Naive thymus-derived CD4-positive, alpha-beta T cell (primary cell): ENCODE measurements around the gene IRF7. TPM values are rescaled to one million over a fixed set of nuclear protein-coding genes. Genes with fewer than 3 reads are reported as not detected.
A peak's percentile ranks its signal among the peaks of the same experiment; 100 is the strongest.
"Not testable (repeated sequence)": the region's sequence is repeated elsewhere in the genome, so short reads cannot be mapped to it uniquely, and the experiment has no call there.

Experiments
- ATAC-seq: fragments of 150-1000 bp; cut with Tn5 transposase; 2 replicates; pipeline ENCODE4 v1.10.0; 2021; ENCODE audit warnings: mild to moderate bottlenecking, moderate library complexity
- CTCF ChIA-PET: fragments of 350-600 bp; sonication (Branson Sonifier 250); formaldehyde crosslinking; loops from one replicate; lab custom pipeline; 2021; ENCODE audit warnings: antibody characterized with exemption; lab: Charles Lee
- POLR2A ChIA-PET: fragments of 350-600 bp; sonication (Branson Sonifier 250); formaldehyde crosslinking; loops from one replicate; lab custom pipeline; 2021; ENCODE audit warnings: antibody characterized with exemption, inconsistent platforms; lab: Charles Lee
- DNase-seq, 9 donors: peaks; one replicate each; pipeline versions ENCODE4 v3.0.0 to v3.0.0-alpha.2; 2020 to 2022; ENCODE audit warnings: mixed read lengths in 1 of 9
- H3K27ac ChIP-seq: one replicate; pipeline ENCODE4 v1.7.0; 2013; ENCODE audit warnings: mild to moderate bottlenecking, low read depth, low read length, moderate library complexity
- H3K27me3 ChIP-seq, 2 donors: one replicate each; pipeline ENCODE4 v1.7.0; 2013; ENCODE audit warnings: low read length in 2 of 2, mild to moderate bottlenecking in 2 of 2, moderate library complexity in 2 of 2; ENCODE audit not compliant: control insufficient read depth in 2 of 2, insufficient read depth in 2 of 2
- H3K36me3 ChIP-seq, 3 experiments: 1 replicate in 2 of 3; 2 replicates in 1 of 3; pipeline ENCODE4 v1.7.0; 2013; ENCODE audit warnings: low read length in 3 of 3, mild to moderate bottlenecking in 3 of 3, moderate library complexity in 1 of 3; ENCODE audit not compliant: insufficient read depth in 3 of 3, control insufficient read depth in 2 of 3
- H3K4me1 ChIP-seq, 2 donors: one replicate each; pipeline ENCODE4 v1.7.0; 2013; ENCODE audit warnings: low read length in 2 of 2, mild to moderate bottlenecking in 2 of 2, moderate library complexity in 1 of 2; ENCODE audit not compliant: control insufficient read depth in 2 of 2, insufficient read depth in 2 of 2
- H3K4me3 ChIP-seq: 2 replicates; pipeline ENCODE4 v1.7.0; 2013; ENCODE audit warnings: mild to moderate bottlenecking, low read length
- H3K9me3 ChIP-seq, 3 experiments: 1 replicate in 2 of 3; 2 replicates in 1 of 3; pipeline ENCODE4 v1.7.0; 2013; ENCODE audit warnings: low read length in 3 of 3; ENCODE audit not compliant: control insufficient read depth in 2 of 3
- H3K27ac Mint-ChIP-seq, 9 donors: one replicate each; pipeline ENCODE4 v1.8.0; 2020 to 2022; ENCODE audit warnings: mixed read lengths in 9 of 9, mild to moderate bottlenecking in 8 of 9, moderate library complexity in 5 of 9, inconsistent platforms in 2 of 9
- H3K27me3 Mint-ChIP-seq, 5 donors: one replicate each; pipeline ENCODE4 v1.8.0; 2021 to 2022; ENCODE audit warnings: mixed read lengths in 5 of 5, mild to moderate bottlenecking in 1 of 5
- H3K36me3 Mint-ChIP-seq, 5 donors: one replicate each; pipeline ENCODE4 v1.8.0; 2020 to 2022; ENCODE audit warnings: mixed read lengths in 5 of 5, mild to moderate bottlenecking in 3 of 5, inconsistent platforms in 1 of 5
- H3K4me1 Mint-ChIP-seq, 7 donors: one replicate each; pipeline ENCODE4 v1.8.0; 2020 to 2022; ENCODE audit warnings: mixed read lengths in 7 of 7, mild to moderate bottlenecking in 3 of 7, inconsistent platforms in 1 of 7
- H3K4me3 Mint-ChIP-seq, 10 donors: one replicate each; pipeline ENCODE4 v1.8.0; 2020 to 2022; ENCODE audit warnings: mild to moderate bottlenecking in 10 of 10, mixed read lengths in 10 of 10, moderate library complexity in 6 of 10, inconsistent platforms in 2 of 10
- H3K9me3 Mint-ChIP-seq, 11 donors: one replicate each; pipeline ENCODE4 v1.8.0; 2020 to 2022; ENCODE audit warnings: mixed read lengths in 11 of 11, mild to moderate bottlenecking in 4 of 11, inconsistent platforms in 1 of 11, moderate library complexity in 1 of 11
- intact Hi-C, 2 donors: fragments of 100-400 bp; cut with micrococcal nuclease; formaldehyde crosslinking; loops; one replicate each; pipeline ENCODE4 v1.15.1; 2023
- polyA plus RNA-seq, 2 donors: library from polyadenylated mRNA; unstranded; fragments of 300-500 nt; fragmentation: Illumina TruSeq; gene quantifications; one replicate each; pipeline ENCODE4 v1.2.3, GENCODE V29; 2021
- total RNA-seq, 6 experiments: library from RNA in 5 of 6; stranded (reverse) in 5 of 6; gene quantifications; 1 replicate in 5 of 6; 2 replicates in 1 of 6; pipeline ENCODE4 v1.2.3 and lab custom pipeline; 2021 to 2026

Gene IRF7
- total and polyA plus RNA-seq, 7 experiments from 2014 or later, result 25.9 to 134 (median 63.3) TPM

DNA sequence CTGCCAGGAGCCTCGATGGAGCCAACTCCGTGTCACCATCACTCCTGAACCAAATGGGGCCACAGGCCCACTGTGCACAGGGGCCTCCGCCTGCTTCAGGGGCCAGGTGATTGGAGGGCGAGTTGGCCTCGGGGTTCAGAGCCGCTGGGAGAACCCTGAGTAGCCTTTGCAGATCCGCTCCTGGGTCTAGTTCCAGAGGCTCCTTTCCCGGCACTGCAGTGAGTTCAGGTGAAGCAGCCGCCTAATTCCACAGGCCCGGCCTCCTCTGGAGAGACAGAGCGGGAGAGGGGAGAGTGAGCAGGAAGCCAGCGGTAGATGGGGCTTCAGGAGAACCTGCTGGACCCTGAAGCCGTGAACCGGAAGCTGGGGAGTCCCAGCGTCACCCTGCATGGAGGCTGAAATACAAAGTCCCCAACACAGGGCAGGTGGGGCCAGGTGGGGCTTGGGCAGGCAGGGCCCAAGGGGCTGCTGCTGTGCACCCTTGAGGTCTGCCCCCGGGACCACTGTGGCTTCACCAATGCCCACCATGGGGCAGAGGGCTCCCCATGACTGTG lies 43.9 kb upstream of the IRF7 start:
- no peak overlapping the region for H3K4me3 ChIP-seq
- H3K9me3 ChIP-seq, result no peaks in the 10 kb centered on the region
- Mint-ChIP-seq H3K9me3 (no peaks in the 10 kb centered on the region), H3K36me3 (peaks cover 0 to 15% (median 0%) of the 10 kb centered on the region in 5 donors), H3K4me3 (no peak overlapping the region), H3K27ac (no peak overlapping the region), H3K27me3 (no peaks in the 10 kb centered on the region), H3K4me1 (peaks cover 0 to 7% (median 0%) of the 10 kb centered on the region in 7 donors)
- H3K4me1 ChIP-seq, result no peaks in the 10 kb centered on the region
- ATAC-seq (no peak), DNase-seq (no peak)
- ChIA-PET POLR2A (no interaction called here), CTCF (no interaction called here)
- intact Hi-C loops, result no loop called here
- H3K27me3 ChIP-seq, result no peaks in the 10 kb centered on the region
- H3K36me3 ChIP-seq, result peaks cover 0 to 49% (median 0%) of the 10 kb centered on the region in 3 experiments
- no peak overlapping the region for H3K27ac ChIP-seq

DNA sequence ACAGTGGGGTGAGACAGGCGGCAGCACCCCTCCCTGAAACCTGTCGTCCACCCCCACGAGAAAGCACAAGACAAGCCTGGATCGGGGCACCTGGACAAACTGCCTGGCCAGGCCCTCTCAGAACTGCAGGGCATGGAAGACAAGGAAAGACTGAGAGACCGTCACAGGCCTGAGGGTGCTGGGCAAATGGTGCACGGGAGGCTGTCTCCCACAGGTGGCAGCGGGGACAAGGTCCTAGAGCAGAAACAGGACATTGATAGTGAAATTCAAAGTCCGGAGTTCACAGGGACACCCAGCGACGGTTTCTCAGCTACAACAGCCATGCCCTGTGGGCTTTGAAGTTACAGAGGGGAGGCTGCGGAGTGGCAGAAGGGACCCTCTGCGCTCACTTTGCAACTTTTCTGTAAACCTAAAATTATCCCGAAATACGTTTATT lies 42.0 kb upstream of the IRF7 start:
- Mint-ChIP-seq H3K36me3 (peaks cover 0 to 19% (median 0%) of the 10 kb centered on the region in 5 donors), H3K9me3 (no peaks in the 10 kb centered on the region), H3K4me3 (no peak overlapping the region), H3K27ac (no peak overlapping the region), H3K27me3 (no peaks in the 10 kb centered on the region), H3K4me1 (peaks cover 0 to 4% (median 1%) of the 10 kb centered on the region in 7 donors)
- intact Hi-C loops, result no loop called here
- Histone ChIP-seq H3K4me3 (no peak overlapping the region), H3K36me3 (peaks cover 0 to 54% (median 4%) of the 10 kb centered on the region in 3 experiments), H3K4me1 (no peaks in the 10 kb centered on the region), H3K9me3 (no peaks in the 10 kb centered on the region), H3K27me3 (no peaks in the 10 kb centered on the region), H3K27ac (no peak overlapping the region)
- ChIA-PET POLR2A (no interaction called here), CTCF (no interaction called here)
- ATAC-seq, result no peak
- no peak for DNase-seq

DNA sequence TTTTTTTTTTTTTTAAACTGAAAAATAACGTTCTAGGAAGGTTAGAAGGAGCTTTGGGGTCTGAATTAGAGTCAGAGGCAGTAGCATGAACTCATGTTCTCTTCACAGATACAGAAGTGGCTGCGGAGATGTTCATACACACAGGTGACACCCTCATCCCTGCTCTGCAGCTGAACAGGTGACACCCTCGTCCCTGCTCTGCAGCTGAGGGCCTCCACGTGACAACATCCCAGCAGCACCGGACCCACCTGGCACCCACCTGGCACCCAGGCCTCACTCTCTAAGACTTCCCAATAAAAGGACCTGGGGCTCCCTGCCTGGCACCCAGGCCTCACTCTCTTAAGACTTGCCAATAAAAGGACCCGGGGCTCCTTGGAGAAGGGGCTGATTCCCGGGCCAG lies 41.1 kb upstream of the IRF7 start:
- no peak overlapping the region for H3K27ac ChIP-seq
- ATAC-seq, result no peak
- intact Hi-C loops, result no loop called here
- Mint-ChIP-seq H3K27me3 (no peaks in the 10 kb centered on the region), H3K27ac (peak overlapping the region in 1 of 9 donors; percentile 52), H3K4me1 (peaks cover 0 to 1% (median 0%) of the 10 kb centered on the region in 7 donors), H3K9me3 (no peaks in the 10 kb centered on the region), H3K36me3 (peaks cover 0 to 26% (median 3%) of the 10 kb centered on the region in 5 donors), H3K4me3 (no peak overlapping the region)
- no peaks in the 10 kb centered on the region for H3K9me3 ChIP-seq
- DNase-seq, result no peak
- H3K4me3 ChIP-seq, result no peak overlapping the region
- H3K27me3 ChIP-seq, result no peaks in the 10 kb centered on the region
- POLR2A ChIA-PET, result no interaction called here
- peaks cover 0 to 55% (median 4%) of the 10 kb centered on the region in 3 experiments for H3K36me3 ChIP-seq
- H3K4me1 ChIP-seq, result no peaks in the 10 kb centered on the region
- CTCF ChIA-PET, result no interaction called here

DNA sequence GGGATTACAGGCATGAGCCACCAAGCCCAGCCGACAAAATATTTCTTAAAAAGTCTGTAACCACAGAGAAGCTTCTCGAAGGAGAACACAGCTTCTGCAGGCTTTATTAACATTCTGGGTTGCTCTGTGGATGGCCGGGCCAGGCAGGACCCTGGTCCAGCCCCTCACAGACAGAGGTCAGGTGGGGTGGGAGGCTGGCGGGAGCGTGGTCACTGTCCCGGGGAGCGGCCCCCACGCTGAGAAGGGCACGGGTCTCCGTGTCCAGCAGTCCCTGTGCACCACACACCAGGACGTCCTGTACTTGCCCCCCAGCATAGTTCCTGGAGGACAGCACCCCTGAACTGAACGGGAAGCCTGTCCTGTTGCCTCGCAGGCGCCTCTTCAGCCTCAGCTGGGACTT lies 40.7 kb upstream of the IRF7 start:
- peaks cover 0 to 30% (median 5%) of the 10 kb centered on the region in 5 donors for H3K36me3 Mint-ChIP-seq
- H3K4me3 Mint-ChIP-seq, result no peak overlapping the region
- H3K4me1 Mint-ChIP-seq, result peaks cover 0 to 1% (median 0%) of the 10 kb centered on the region in 7 donors
- H3K9me3 ChIP-seq, result no peaks in the 10 kb centered on the region
- DNase-seq, result no peak
- no peak overlapping the region for H3K27ac Mint-ChIP-seq
- no peaks in the 10 kb centered on the region for H3K4me1 ChIP-seq
- POLR2A ChIA-PET, result no interaction called here
- peaks cover 0 to 59% (median 4%) of the 10 kb centered on the region in 3 experiments for H3K36me3 ChIP-seq
- no peaks in the 10 kb centered on the region for H3K27me3 Mint-ChIP-seq
- H3K27ac ChIP-seq, result no peak overlapping the region
- intact Hi-C loops, result no loop called here
- no peak overlapping the region for H3K4me3 ChIP-seq
- CTCF ChIA-PET, result interaction anchor here (1.0 kb wide), 1 partner anchor 110 kb away, joined by 4 read pairs; no protein-coding TSS in a partner anchor
- no peaks in the 10 kb centered on the region for H3K9me3 Mint-ChIP-seq
- H3K27me3 ChIP-seq, result no peaks in the 10 kb centered on the region
- ATAC-seq, result no peak

DNA sequence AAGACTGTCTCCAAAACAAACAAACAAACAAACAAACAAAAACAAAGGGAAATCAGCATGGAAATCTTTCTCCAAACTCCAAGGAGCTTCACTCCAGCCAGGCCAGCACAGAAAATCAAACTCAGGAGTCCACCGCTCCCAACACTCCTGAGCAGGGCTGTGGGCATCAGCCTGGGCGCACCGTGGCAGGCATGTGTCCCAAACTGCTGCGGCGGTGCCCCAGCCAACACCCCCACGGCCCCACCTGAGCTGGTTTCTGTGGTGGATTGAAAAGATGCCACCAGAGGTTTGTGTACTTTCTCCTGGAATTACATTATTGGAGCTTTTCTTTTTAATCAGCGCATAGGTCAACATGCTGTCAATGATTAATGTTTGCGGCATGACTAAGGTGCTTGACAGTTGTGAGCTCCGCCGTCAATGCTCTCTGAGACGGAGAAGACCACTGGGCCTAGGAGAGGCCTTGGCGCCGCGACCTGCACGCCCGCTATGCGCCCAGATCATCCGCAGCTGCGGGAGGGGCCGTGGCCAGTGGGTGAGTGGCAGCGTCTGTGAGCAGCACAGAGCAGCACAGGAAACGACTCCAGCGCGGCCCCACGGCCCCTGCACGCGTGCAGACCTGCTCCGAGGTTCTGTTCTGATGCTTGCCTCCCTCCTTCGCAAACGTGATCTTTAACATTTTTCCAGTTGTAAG lies 39.4 kb upstream of the IRF7 start:
- no peaks in the 10 kb centered on the region for H3K9me3 ChIP-seq
- Mint-ChIP-seq H3K27me3 (no peaks in the 10 kb centered on the region), H3K4me1 (peaks cover 0 to 1% (median 0%) of the 10 kb centered on the region in 7 donors), H3K36me3 (peaks cover 0 to 32% (median 8%) of the 10 kb centered on the region in 5 donors), H3K27ac (peak overlapping the region in 2 of 9 donors; percentile 17 to 76), H3K4me3 (no peak overlapping the region), H3K9me3 (no peaks in the 10 kb centered on the region)
- intact Hi-C loops, result no loop called here
- DNase-seq (no peak), ATAC-seq (no peak)
- no peaks in the 10 kb centered on the region for H3K4me1 ChIP-seq
- ChIA-PET CTCF (interaction anchor here (1.0 to 1.1 kb wide), 3 partner anchors 49 to 111 kb away, joined by 3 to 4 read pairs (median 4); no protein-coding TSS in a partner anchor), POLR2A (no interaction called here)
- peaks cover 0 to 49% (median 4%) of the 10 kb centered on the region in 3 experiments for H3K36me3 ChIP-seq
- no peak overlapping the region for H3K27ac ChIP-seq
- no peak overlapping the region for H3K4me3 ChIP-seq
- no peaks in the 10 kb centered on the region for H3K27me3 ChIP-seq

DNA sequence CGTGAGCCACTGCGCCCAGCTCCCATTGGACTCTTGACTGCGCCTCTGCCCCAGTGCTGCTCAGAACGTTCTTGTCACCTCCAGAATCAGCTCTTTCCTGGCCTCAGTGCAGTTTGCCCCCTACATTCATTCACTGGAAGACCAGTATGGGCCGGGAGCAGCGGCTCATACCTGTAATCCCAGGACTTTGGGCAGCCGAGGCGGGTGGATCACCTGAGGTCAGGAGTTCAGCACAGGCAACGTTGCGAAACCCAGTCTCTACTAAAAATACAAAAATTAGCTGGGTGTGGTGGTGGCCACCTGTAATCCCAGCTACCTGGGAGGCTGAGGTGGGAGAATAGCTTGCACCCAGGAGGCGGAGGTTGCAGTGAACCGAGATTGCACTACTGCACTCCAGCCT lies 38.7 kb upstream of the IRF7 start:
- H3K36me3 Mint-ChIP-seq, result peaks cover 0 to 28% (median 6%) of the 10 kb centered on the region in 5 donors
- H3K4me3 ChIP-seq, result not testable (repeated sequence)

More for the DNA sequence above, 38.7 kb upstream of the IRF7 start:
- DNase-seq, POLR2A ChIA-PET, intact Hi-C loops, H3K4me1 Mint-ChIP-seq, H3K27me3 Mint-ChIP-seq, H3K27ac ChIP-seq, H3K9me3 Mint-ChIP-seq, H3K27me3 ChIP-seq, H3K27ac Mint-ChIP-seq, ATAC-seq, H3K4me1 ChIP-seq, H3K9me3 ChIP-seq, H3K4me3 Mint-ChIP-seq: not testable (repeated sequence)
- H3K36me3 ChIP-seq, result peaks cover 0 to 41% (median 4%) of the 10 kb centered on the region in 3 experiments
- CTCF ChIA-PET, result interaction anchor here (1.1 kb wide), 1 partner anchor 50 kb away, joined by 4 read pairs; no protein-coding TSS in a partner anchor
